ENCODE results near the gene ZNF200.

- TF ChIP-seq CTCF (IDR thresholded peaks at IDR 0.05 in 2 of 3, conservative IDR thresholded peaks at IDR 0.05 in 1 of 3; ENCODE audit: borderline replicate concordance in 1 of 3, insufficient read depth in 1 of 3, low read depth in 2 of 3, low read length in 2 of 3) = no peak
- no peak for TF ChIP-seq EZH2 (IDR thresholded peaks at IDR 0.05)
- no peak for TF ChIP-seq POLR2A (IDR thresholded peaks at IDR 0.05; ENCODE audit: borderline replicate concordance, extremely low read depth, insufficient read depth, insufficient read length)
- no peak for TF ChIP-seq SRF (IDR thresholded peaks at IDR 0.05; ENCODE audit: low read depth)
- no peak for TF ChIP-seq SP1 (IDR thresholded peaks at IDR 0.05; ENCODE audit: low read depth)
- TF ChIP-seq EGR1 (IDR thresholded peaks at IDR 0.05; ENCODE audit: low read depth) = no peak
- no peak for TF ChIP-seq CEBPB (IDR thresholded peaks at IDR 0.05; ENCODE audit: low read depth)
- no peak for TF ChIP-seq EZH2phosphoT487 (IDR thresholded peaks at IDR 0.05; ENCODE audit: borderline replicate concordance)
- TF ChIP-seq, protein P1, sequence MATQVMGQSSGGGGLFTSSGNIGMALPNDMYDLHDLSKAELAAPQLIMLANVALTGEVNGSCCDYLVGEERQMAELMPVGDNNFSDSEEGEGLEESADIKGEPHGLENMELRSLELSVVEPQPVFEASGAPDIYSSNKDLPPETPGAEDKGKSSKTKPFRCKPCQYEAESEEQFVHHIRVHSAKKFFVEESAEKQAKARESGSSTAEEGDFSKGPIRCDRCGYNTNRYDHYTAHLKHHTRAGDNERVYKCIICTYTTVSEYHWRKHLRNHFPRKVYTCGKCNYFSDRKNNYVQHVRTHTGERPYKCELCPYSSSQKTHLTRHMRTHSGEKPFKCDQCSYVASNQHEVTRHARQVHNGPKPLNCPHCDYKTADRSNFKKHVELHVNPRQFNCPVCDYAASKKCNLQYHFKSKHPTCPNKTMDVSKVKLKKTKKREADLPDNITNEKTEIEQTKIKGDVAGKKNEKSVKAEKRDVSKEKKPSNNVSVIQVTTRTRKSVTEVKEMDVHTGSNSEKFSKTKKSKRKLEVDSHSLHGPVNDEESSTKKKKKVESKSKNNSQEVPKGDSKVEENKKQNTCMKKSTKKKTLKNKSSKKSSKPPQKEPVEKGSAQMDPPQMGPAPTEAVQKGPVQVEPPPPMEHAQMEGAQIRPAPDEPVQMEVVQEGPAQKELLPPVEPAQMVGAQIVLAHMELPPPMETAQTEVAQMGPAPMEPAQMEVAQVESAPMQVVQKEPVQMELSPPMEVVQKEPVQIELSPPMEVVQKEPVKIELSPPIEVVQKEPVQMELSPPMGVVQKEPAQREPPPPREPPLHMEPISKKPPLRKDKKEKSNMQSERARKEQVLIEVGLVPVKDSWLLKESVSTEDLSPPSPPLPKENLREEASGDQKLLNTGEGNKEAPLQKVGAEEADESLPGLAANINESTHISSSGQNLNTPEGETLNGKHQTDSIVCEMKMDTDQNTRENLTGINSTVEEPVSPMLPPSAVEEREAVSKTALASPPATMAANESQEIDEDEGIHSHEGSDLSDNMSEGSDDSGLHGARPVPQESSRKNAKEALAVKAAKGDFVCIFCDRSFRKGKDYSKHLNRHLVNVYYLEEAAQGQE (IDR thresholded peaks at IDR 0.05; ENCODE audit: low read depth) = no peak
- TF ChIP-seq YY1 (IDR thresholded peaks at IDR 0.05; ENCODE audit: extremely low read depth, insufficient replicate concordance, low read depth, low read length) = no peak
- TF ChIP-seq ZBTB33 (IDR thresholded peaks at IDR 0.05; ENCODE audit: extremely low read depth, insufficient replicate concordance, low read length) = no peak
Measured at GRCh38 chr16:3174618-3175148, 60.3 kb downstream of the ZNF200 start.
